ENCODE results near the gene SLIT3.

- TF ChIP-seq ZNF274 (IDR thresholded peaks at IDR 0.05; ENCODE audit: insufficient read depth, insufficient read length) (no peak), ZSCAN29 (IDR thresholded peaks at IDR 0.05) (no peak), SMAD1 (IDR thresholded peaks at IDR 0.05; ENCODE audit: low read depth, partially characterized antibody) (no peak), TCF12 (IDR thresholded peaks at IDR 0.05; ENCODE audit: low read depth, low read length) (no peak), EP300 (IDR thresholded peaks at IDR 0.05; ENCODE audit: borderline replicate concordance in 1 of 2, control insufficient read depth in 1 of 2, low read depth in 2 of 2, low read length in 2 of 2) (no peak), SRF (IDR thresholded peaks at IDR 0.05; ENCODE audit: low read depth in 2 of 2, low read length in 2 of 2) (no peak)
These were observed 104.9 kb downstream of the SLIT3 start for GRCh38 chr5:169196059-169196458.
